Suprapubic skin (tissue), 4 donors: ENCODE measurements around the gene STRA6. TPM values are rescaled to one million over a fixed set of nuclear protein-coding genes. Genes with fewer than 3 reads are reported as not detected.

Source experiments
- DNase-seq, 2 donors: peaks; one replicate each; pipeline ENCODE4 v3.0.0-alpha.2; 2019; ENCODE audit warnings: low spot score in 2 of 2
- H3K27ac ChIP-seq: fragments of 200-600 bp; sonication (generic); one replicate; pipeline ENCODE4 v1.5.1; 2019
- H3K27me3 ChIP-seq: fragments of 200-600 bp; sonication (generic); one replicate; pipeline ENCODE4 v1.5.1; 2019
- H3K36me3 ChIP-seq: fragments of 200-600 bp; sonication (generic); one replicate; pipeline ENCODE4 v1.5.1; 2019
- H3K4me1 ChIP-seq: fragments of 200-600 bp; sonication (generic); one replicate; pipeline ENCODE4 v1.5.1; 2019
- H3K4me3 ChIP-seq: fragments of 200-600 bp; sonication (generic); one replicate; pipeline ENCODE4 v1.5.1; 2019; ENCODE audit warnings: mild to moderate bottlenecking
- H3K9me3 ChIP-seq: fragments of 200-600 bp; sonication (generic); one replicate; pipeline ENCODE4 v1.5.1; 2019
- CTCF ChIP-seq, 2 donors: fragments of 200-600 bp in 1 of 2; fragments of 450-650 bp in 1 of 2; sonication (generic) in 1 of 2; IDR thresholded peaks; one replicate each; pipeline ENCODE4 v1.5.1; 2016 to 2019; ENCODE audit warnings: antibody characterized with exemption in 2 of 2, mild to moderate bottlenecking in 1 of 2, moderate library complexity in 1 of 2
- EP300 ChIP-seq: sonication (generic); formaldehyde crosslinking; IDR thresholded peaks from one replicate; pipeline ENCODE4 v1.6.1; 2017; ENCODE audit warnings: antibody characterized with exemption
- POLR2A ChIP-seq, 2 donors: fragments of 450-650 bp; IDR thresholded peaks; one replicate each; pipeline ENCODE4 v1.6.1; 2017; ENCODE audit warnings: antibody characterized with exemption in 2 of 2, mild to moderate bottlenecking in 2 of 2, moderate library complexity in 2 of 2
- POLR2AphosphoS5 ChIP-seq, 3 donors: sonication (generic); formaldehyde crosslinking; IDR thresholded peaks; one replicate each; pipeline ENCODE4 v1.6.1; 2017; ENCODE audit warnings: antibody characterized with exemption in 3 of 3
- WGBS: methylation state at CpG from one replicate; pipeline ENCODE4 v1.1.5; 2018; 5-methylcytosine and 5-hydroxymethylcytosine counted together
- total RNA-seq, 4 donors: library from RNA; depleted of rRNA; stranded (reverse); fragments of >200 nt; gene quantifications; one replicate each; pipeline ENCODE4 v1.1.0, GENCODE V29; 2016

Gene STRA6
- under 1 TPM in 2 of 4 donors, not detected in 2; 0.26 to 0.39 TPM for total RNA-seq

- no peak for DNase-seq
- Histone ChIP-seq H3K27me3 (peaks cover 13% of the 10 kb centered on the region), H3K27ac (no peak within 1 kb of the TSS), H3K36me3 (no peaks in the 10 kb centered on the region), H3K4me1 (peaks cover 29% of the 10 kb centered on the region), H3K4me3 (no peak within 1 kb of the TSS), H3K9me3 (no peaks in the 10 kb centered on the region)
- TF ChIP-seq POLR2A (IDR thresholded peaks at IDR 0.05) (no peak), EP300 (no peak), CTCF (IDR thresholded peaks at IDR 0.05) (no peak), POLR2AphosphoS5 (IDR thresholded peaks at IDR 0.05) (no peak)
- WGBS: 53% methylated on average over 17 of the region's 26 CpGs
Measured at GRCh38 chr15:74202452-74203401, at the start of gene STRA6. Gene STRA6, minus strand, starts transcription at chr15:74202787. Its CDS starts 520 bp downstream, at chr15:74202267.

- H3K4me3 ChIP-seq: no peak overlapping the region
- TF ChIP-seq POLR2AphosphoS5 (IDR thresholded peaks at IDR 0.05) (no peak), CTCF (IDR thresholded peaks at IDR 0.05) (no peak), EP300 (no peak), POLR2A (IDR thresholded peaks at IDR 0.05) (no peak)
- DNase-seq: no peak
- H3K27ac ChIP-seq: no peak overlapping the region
- H3K36me3 ChIP-seq: no peaks in the 10 kb centered on the region
- H3K27me3 ChIP-seq: peaks cover 6% of the 10 kb centered on the region
- WGBS: 67% methylated on average over 1 of the region's 6 CpGs
- H3K9me3 ChIP-seq: no peaks in the 10 kb centered on the region
- no peaks in the 10 kb centered on the region for H3K4me1 ChIP-seq
Measured at GRCh38 chr15:74252291-74252690, 49.7 kb upstream of the STRA6 start.

- Histone ChIP-seq H3K9me3 (no peaks in the 10 kb centered on the region), H3K27me3 (peaks cover 7% of the 10 kb centered on the region), H3K4me3 (no peak overlapping the region), H3K27ac (no peak overlapping the region), H3K36me3 (no peaks in the 10 kb centered on the region), H3K4me1 (no peaks in the 10 kb centered on the region)
- WGBS: 56% methylated on average over 4 of the region's 5 CpGs
- TF ChIP-seq POLR2A (IDR thresholded peaks at IDR 0.05) (no peak), POLR2AphosphoS5 (IDR thresholded peaks at IDR 0.05) (no peak)
- DNase-seq: no peak
Measured at GRCh38 chr15:74251131-74251811, 48.7 kb upstream of the STRA6 start.

- 86% methylated on average over 6 of the region's 6 CpGs for WGBS
- TF ChIP-seq POLR2A (IDR thresholded peaks at IDR 0.05) (no peak), EP300 (no peak), CTCF (IDR thresholded peaks at IDR 0.05) (no peak), POLR2AphosphoS5 (IDR thresholded peaks at IDR 0.05) (no peak)
Measured at GRCh38 chr15:74250266-74250665, 47.7 kb upstream of the STRA6 start.

GRCh38 chr15:74245342-74245931, 42.9 kb upstream of the STRA6 start:
- 9% methylated on average over 7 of the region's 36 CpGs for WGBS
- no peak for DNase-seq
- Histone ChIP-seq H3K4me1 (peaks cover 17% of the 10 kb centered on the region), H3K27me3 (peaks cover 34% of the 10 kb centered on the region), H3K27ac (no peak overlapping the region), H3K36me3 (no peaks in the 10 kb centered on the region), H3K4me3 (no peak overlapping the region), H3K9me3 (no peaks in the 10 kb centered on the region)
- no peak for TF ChIP-seq POLR2AphosphoS5 (IDR thresholded peaks at IDR 0.05)
- TF ChIP-seq POLR2A (IDR thresholded peaks at IDR 0.05): no peak
- no peak for TF ChIP-seq CTCF (IDR thresholded peaks at IDR 0.05)
- no peak for TF ChIP-seq EP300

More at GRCh38 chr15:74250266-74250665, 47.7 kb upstream of the STRA6 start:
- H3K27me3 ChIP-seq: peaks cover 17% of the 10 kb centered on the region
- no peaks in the 10 kb centered on the region for H3K36me3 ChIP-seq
- H3K4me3 ChIP-seq: no peak overlapping the region
- peaks cover 6% of the 10 kb centered on the region for H3K4me1 ChIP-seq
- no peak for DNase-seq
- H3K27ac ChIP-seq: no peak overlapping the region
- no peaks in the 10 kb centered on the region for H3K9me3 ChIP-seq
